Parathyroid adenoma (tissue), 2 donors: ENCODE data around the gene GAS7.

Experiments
- H2AFZ ChIP-seq: fragments of 300-600 bp; sonication (generic); one replicate; pipeline ENCODE4 v1.7.0; 2017; ENCODE audit warnings: antibody characterized with exemption, mild to moderate bottlenecking
- H3K27ac ChIP-seq: fragments of 300-600 bp; sonication (generic); one replicate; pipeline ENCODE4 v1.7.0; 2017
- H3K27me3 ChIP-seq: fragments of 300-600 bp; sonication (generic); one replicate; pipeline ENCODE4 v1.7.0; 2017; ENCODE audit warnings: low read length; ENCODE audit not compliant: control insufficient read depth, insufficient read depth
- H3K36me3 ChIP-seq: fragments of 300-600 bp; sonication (generic); one replicate; pipeline ENCODE4 v1.7.0; 2017; ENCODE audit warnings: low read length; ENCODE audit not compliant: control insufficient read depth, insufficient read depth
- H3K4me1 ChIP-seq: fragments of 300-600 bp; sonication (generic); one replicate; pipeline ENCODE4 v1.7.0; 2017; ENCODE audit warnings: control low read depth
- H3K4me2 ChIP-seq: fragments of 300-600 bp; sonication (generic); one replicate; pipeline ENCODE4 v1.7.0; 2017; ENCODE audit warnings: low read length
- H3K4me3 ChIP-seq: fragments of 300-600 bp; sonication (generic); one replicate; pipeline ENCODE4 v1.7.0; 2017; ENCODE audit warnings: low read depth, low read length
- H3K79me2 ChIP-seq: fragments of 300-600 bp; sonication (generic); one replicate; pipeline ENCODE4 v1.7.0; 2017; ENCODE audit warnings: control low read depth
- H3K9ac ChIP-seq: fragments of 300-600 bp; sonication (generic); one replicate; pipeline ENCODE4 v1.7.0; 2017; ENCODE audit warnings: mild to moderate bottlenecking
- H3K9me3 ChIP-seq: fragments of 300-600 bp; sonication (generic); one replicate; pipeline ENCODE4 v1.7.0; 2017; ENCODE audit warnings: low read length; ENCODE audit not compliant: control insufficient read depth
- CTCF ChIP-seq: fragments of 300-600 bp; sonication (generic); IDR thresholded peaks from one replicate; pipeline ENCODE4 v1.7.0; 2017; ENCODE audit warnings: antibody characterized with exemption, mild to moderate bottlenecking
- donor health status: primary hyperparathyroidism.

The GAS7 gene

GRCh38 chr17:10032118-10032852, 166.1 kb downstream of the GAS7 start:
- TF ChIP-seq CTCF = no peak
- no peak overlapping the region for H3K9ac ChIP-seq
- H3K4me3 ChIP-seq = no peak overlapping the region
- no peak overlapping the region for H2AFZ ChIP-seq
- no peak overlapping the region for H3K4me2 ChIP-seq
- H3K27me3 ChIP-seq = no peaks in the 10 kb centered on the region
- H3K27ac ChIP-seq = no peak overlapping the region
- H3K4me1 ChIP-seq = no peaks in the 10 kb centered on the region
- H3K36me3 ChIP-seq = no peaks in the 10 kb centered on the region
- H3K79me2 ChIP-seq = no peaks in the 10 kb centered on the region
- H3K9me3 ChIP-seq = no peaks in the 10 kb centered on the region

- TF ChIP-seq CTCF = no peak
- no peak overlapping the region for H3K27ac ChIP-seq
- no peaks in the 10 kb centered on the region for H3K79me2 ChIP-seq
- H3K4me2 ChIP-seq = no peak overlapping the region
- H3K9me3 ChIP-seq = no peaks in the 10 kb centered on the region
- H3K9ac ChIP-seq = no peak overlapping the region
- H3K4me3 ChIP-seq = no peak overlapping the region
- no peaks in the 10 kb centered on the region for H3K4me1 ChIP-seq
- no peaks in the 10 kb centered on the region for H3K27me3 ChIP-seq
- H3K36me3 ChIP-seq = no peaks in the 10 kb centered on the region
- no peak overlapping the region for H2AFZ ChIP-seq
Measured at GRCh38 chr17:10031606-10032005, 166.8 kb downstream of the GAS7 start.

GRCh38 chr17:10031127-10031526, 167.3 kb downstream of the GAS7 start:
- Histone ChIP-seq H3K4me2 (no peak overlapping the region), H2AFZ (no peak overlapping the region), H3K9ac (no peak overlapping the region), H3K4me3 (no peak overlapping the region), H3K4me1 (no peaks in the 10 kb centered on the region), H3K79me2 (no peaks in the 10 kb centered on the region), H3K27me3 (no peaks in the 10 kb centered on the region), H3K9me3 (no peaks in the 10 kb centered on the region), H3K36me3 (no peaks in the 10 kb centered on the region), H3K27ac (no peak overlapping the region)
- TF ChIP-seq CTCF = no peak

- Histone ChIP-seq H3K4me1 (no peaks in the 10 kb centered on the region), H3K79me2 (no peaks in the 10 kb centered on the region), H3K27ac (no peak overlapping the region), H3K9me3 (no peaks in the 10 kb centered on the region), H3K27me3 (no peaks in the 10 kb centered on the region), H3K4me2 (no peak overlapping the region), H2AFZ (no peak overlapping the region), H3K36me3 (no peaks in the 10 kb centered on the region), H3K4me3 (no peak overlapping the region), H3K9ac (no peak overlapping the region)
- TF ChIP-seq CTCF = no peak
Measured at GRCh38 chr17:10029129-10029528, 169.3 kb downstream of the GAS7 start.
